HG03175 (cell line): ENCODE results near the gene HDGFL3.
A peak's percentile ranks its signal among the peaks of the same experiment; 100 is the strongest.
"Not testable (repeated sequence)": the region's sequence is repeated elsewhere in the genome, so short reads cannot be mapped to it uniquely, and the experiment has no call there.

Experiments used
- ATAC-seq: cut with Tn5 transposase; IDR thresholded peaks from one replicate; pipeline ENCODE4 v1.9.1; 2021; ENCODE audit warnings: mild to moderate bottlenecking, moderate library complexity; ENCODE audit not compliant: unreplicated experiment

HDGFL3 gene

GRCh38 chr15:83194528-83194927 lies 13.1 kb downstream of the HDGFL3 start:
- ATAC-seq = no peak

DNA sequence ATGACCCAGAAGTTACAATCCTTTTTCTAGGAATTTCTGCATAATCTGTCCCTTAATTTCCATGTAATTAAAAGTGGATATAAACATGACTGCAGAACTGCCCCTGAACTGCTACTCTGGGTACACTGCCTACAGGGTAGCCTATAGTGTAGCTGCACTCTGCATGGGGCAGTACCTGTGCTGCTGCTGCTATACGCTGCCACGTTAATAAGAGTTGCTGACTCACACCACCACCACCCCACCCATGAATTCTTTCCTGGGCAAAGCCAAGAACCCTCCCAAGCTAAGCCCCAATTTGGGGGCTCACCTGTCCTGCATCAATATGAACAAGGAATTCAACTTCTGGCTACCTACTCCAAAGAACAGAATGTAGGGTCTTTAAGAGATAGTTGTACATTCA lies 13.9 kb downstream of the HDGFL3 start:
- no peak for ATAC-seq

GRCh38 chr15:83192742-83193141 lies 14.9 kb downstream of the HDGFL3 start:
- no peak for ATAC-seq

DNA sequence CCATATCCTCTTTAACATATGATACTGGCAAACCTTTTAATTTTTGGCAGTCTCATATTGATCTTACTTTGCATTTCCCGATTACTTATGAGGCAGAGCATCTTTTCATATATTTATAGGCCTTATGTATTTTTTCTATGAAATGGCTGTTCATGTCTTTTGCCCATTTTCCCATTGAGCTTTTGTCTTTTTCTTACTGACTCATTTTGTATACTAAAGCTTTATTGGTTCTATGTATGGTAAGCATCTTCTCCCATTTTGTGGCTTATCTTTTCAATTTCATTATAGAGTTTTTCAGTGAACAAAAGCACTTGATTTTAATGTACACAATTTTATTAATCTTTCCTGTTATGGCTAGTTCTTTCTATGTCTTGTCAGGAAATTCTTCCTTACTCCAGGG lies 17.2 kb downstream of the HDGFL3 start:
- no peak for ATAC-seq

GRCh38 chr15:83185561-83185960 lies 22.1 kb downstream of the HDGFL3 start:
- no peak for ATAC-seq

DNA sequence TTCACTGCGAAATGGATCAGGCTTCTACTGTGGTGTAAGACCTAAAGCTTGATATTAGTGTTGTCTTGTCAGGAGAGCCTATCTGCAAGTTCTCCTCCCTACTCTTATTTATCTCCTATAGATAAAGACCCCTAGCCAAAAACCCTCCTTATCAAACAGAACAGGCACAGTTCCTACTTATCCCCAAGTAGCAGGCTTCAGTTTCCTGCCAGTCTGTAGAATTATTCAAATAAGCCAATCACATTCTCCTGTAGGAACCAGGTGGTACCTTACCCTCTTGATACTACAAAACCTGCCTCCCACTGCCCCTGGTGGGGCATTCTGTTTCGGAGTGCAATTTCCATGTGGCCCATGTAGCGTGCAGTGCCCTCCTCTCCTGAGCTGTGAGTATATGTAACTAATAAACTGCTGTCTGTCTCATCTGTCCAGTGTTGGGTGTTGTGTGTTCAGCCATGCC lies 28.7 kb downstream of the HDGFL3 start:
- ATAC-seq = no peak

GRCh38 chr15:83178390-83178789 lies 29.2 kb downstream of the HDGFL3 start:
- ATAC-seq = no peak

DNA sequence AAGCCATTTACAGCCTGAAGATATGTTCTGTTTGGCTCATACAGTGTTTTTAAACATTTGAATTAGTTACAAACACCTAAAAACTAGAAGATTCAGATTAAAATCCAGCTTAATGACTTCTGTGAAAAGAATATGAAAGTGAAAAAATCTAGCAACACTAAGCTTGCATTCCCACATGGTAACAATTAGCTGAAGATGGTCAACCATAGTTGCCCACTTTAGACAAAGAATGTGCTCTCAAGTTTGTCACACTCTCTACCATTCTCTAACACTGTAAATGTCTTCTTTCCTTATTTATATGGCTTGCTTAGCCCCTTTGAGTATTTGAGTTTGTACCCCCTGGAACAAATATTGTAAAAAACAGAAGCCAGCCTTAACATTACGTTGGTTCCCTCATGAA lies 32.7 kb downstream of the HDGFL3 start:
- ATAC-seq = no peak

GRCh38 chr15:83170474-83171165 lies 37.0 kb downstream of the HDGFL3 start:
- no peak for ATAC-seq

GRCh38 chr15:83169576-83169975 lies 38.0 kb downstream of the HDGFL3 start:
- not testable (repeated sequence) for ATAC-seq

DNA sequence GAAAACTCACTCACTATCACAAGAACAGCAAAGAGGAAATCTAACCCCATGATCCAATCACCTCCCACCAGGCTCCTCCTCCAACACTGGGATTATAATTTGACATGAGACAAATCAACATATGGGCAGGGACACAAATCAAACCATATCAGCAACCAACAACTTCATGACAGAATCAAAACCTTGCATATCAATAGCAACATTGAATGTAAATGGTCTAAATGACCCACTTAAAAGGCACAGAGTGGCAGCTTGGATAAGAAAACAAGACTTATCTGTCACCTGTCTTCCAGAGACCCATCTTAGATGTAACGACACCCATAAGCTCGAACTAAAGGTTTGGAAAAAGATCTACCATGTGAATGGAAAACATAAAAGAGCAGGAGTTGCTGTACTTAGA lies 40.8 kb downstream of the HDGFL3 start:
- ATAC-seq = no peak

GRCh38 chr15:83166218-83166617 lies 41.4 kb downstream of the HDGFL3 start:
- ATAC-seq = no peak

DNA sequence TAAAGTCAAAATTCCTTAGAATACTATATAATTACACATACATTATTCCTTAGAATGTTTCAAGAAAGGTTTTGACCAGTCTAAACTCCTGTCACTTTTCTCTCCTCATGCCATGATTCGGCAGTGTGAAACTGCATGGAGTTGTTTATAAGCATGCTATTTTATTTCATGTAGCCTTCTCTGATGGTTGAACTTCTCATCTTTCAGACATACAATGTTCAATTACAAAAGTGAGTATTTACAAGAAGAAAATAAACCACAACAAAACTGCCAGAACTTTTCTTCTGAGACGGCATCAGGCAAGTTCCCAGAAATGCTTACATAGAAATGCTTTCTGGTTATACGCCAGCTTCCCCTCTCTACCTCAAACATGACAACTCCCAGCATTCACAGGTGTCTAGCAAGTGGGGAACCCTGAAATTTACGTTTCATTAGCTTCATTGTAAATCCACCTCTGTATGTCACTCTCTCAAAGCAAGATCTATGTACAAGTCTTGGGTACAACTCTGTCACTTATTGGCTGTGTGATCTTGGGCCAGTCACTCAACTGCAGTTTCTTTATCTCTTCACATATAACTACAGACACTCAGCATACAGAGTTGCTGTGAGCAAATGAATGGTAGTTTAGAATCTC lies 42.7 kb downstream of the HDGFL3 start:
- ATAC-seq = no peak

GRCh38 chr15:83164111-83164770 lies 43.4 kb downstream of the HDGFL3 start:
- ATAC-seq = no peak

GRCh38 chr15:83163032-83163431 lies 44.6 kb downstream of the HDGFL3 start:
- ATAC-seq = no peak

GRCh38 chr15:83160741-83161140 lies 46.9 kb downstream of the HDGFL3 start:
- ATAC-seq = no peak

DNA sequence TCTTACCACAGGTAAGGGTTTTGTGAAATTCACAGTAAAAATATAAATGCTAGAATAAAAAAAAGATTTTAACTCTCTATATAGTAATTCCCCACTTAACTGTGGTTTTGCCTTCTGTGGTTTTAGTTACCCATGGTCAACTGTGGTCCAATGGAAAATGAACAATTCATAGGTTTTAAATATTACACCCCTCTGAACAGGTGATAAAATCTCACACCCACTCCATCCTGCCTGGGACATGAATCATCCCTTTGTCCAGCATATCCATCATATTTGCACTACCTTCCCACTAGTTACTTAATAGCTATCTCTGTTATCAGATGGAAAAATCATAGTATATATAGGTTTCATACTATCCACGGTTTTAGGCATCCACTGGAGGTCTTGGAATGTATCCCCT lies 49.2 kb downstream of the HDGFL3 start:
- ATAC-seq = no peak

DNA sequence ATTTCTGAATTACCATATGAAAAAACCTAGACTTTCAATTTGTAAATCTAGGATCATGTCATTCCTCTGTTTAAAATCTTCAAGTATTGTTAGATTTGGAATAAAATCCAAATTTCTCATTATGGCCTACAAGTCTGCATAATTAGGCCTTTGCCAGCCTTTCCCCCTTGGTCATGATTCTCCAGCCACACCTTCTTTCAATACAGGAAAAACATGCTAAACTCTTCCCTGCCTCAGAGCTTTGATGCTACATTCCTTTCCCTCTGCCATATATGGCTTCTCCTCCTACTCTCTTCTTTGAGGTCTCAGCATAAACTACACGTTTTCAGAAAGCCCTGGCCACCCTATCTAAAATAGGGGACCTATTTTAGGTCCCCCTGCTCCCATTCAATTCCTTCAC lies 51.7 kb downstream of the HDGFL3 start:
- no peak for ATAC-seq

- no peak for ATAC-seq
These were observed 54.3 kb downstream of the HDGFL3 start for GRCh38 chr15:83153288-83153687.

DNA sequence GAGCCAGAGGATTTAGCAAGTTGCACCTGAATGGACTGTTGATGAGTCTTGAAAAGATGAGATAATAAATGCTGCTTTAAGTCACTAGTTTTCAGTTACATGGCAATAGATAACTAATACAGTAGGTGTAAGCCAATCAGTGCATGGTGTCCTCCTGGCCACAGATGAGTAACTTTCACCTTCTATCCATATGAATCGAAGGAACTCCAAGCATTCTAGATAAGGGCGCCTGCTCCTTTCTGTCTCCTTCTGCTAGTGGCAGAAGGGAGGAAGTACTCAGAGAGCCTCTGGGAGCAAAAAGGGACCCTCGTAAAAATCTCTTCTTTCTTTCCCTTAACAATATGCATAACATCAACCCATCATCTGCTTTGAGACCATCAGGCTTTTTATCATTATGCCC lies 62.9 kb downstream of the HDGFL3 start:
- ATAC-seq = no peak

- not testable (repeated sequence) for ATAC-seq
These were observed 65.5 kb downstream of the HDGFL3 start for GRCh38 chr15:83142151-83142550.

DNA sequence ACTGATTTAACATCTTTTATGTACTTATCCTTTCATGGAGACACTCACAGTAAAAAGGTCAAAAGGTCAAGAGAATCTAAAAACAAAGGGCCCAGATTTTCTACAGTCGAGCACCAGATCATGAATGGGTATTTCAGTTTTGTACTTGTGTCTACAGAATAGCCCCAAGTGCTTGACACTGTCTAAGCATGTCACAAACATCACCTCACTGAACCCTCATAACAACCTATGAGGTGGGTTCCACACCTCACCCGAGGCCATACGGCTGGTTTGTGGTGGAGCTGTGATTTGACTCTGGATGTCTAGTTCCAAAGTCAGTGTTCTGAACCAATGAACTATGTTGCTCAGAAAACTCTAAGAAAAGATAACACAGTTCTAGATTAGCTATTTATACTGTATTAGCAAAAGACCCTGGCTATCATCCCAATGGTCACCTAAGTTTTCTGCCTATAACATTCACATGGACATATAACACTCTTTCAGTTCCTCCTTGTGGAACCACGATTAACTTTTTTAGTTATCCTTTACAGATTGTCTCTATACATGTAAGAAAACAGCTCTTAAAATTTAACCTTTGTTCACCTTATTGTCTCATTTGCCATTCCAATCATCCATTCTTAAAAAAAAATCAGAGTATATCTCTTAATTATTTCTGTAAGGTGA lies 74.6 kb downstream of the HDGFL3 start:
- ATAC-seq = peak; percentile 62
